Lung (tissue), 12 donors: ENCODE results near the gene SIN3B. TPM values are rescaled to one million over a fixed set of nuclear protein-coding genes. Genes with fewer than 3 reads are reported as not detected.

Experiments
- ATAC-seq: fragments of 200-7000 bp; cut with Tn5 transposase; one replicate; pipeline ENCODE4 v1.9.1; 2020; ENCODE audit warnings: moderate number of reproducible peaks; ENCODE audit not compliant: insufficient read depth, low FRiP score
- DNase-seq, 3 donors: peaks; one replicate each; pipeline ENCODE4 v3.0.0-alpha.2; 2013 to 2017
- H3K27ac ChIP-seq, 2 donors: one replicate each; pipeline ENCODE4 v1.5.1; 2013; ENCODE audit warnings: mild to moderate bottlenecking in 2 of 2, moderate library complexity in 2 of 2, control low read depth in 1 of 2, inconsistent platforms in 1 of 2, low read depth in 1 of 2, low read length in 1 of 2
- H3K27me3 ChIP-seq, 3 donors: one replicate each; pipeline ENCODE4 v1.5.1; 2013; ENCODE audit warnings: low read length in 2 of 3; ENCODE audit not compliant: control insufficient read depth in 3 of 3, insufficient read depth in 3 of 3
- H3K36me3 ChIP-seq, 4 donors: one replicate each; pipeline ENCODE4 v1.5.1; 2013; ENCODE audit warnings: low read length in 4 of 4, mild to moderate bottlenecking in 1 of 4, moderate library complexity in 1 of 4; ENCODE audit not compliant: control insufficient read depth in 4 of 4, insufficient read depth in 4 of 4
- H3K4me1 ChIP-seq, 5 donors: one replicate each; pipeline ENCODE4 v1.5.1; 2013; ENCODE audit warnings: low read length in 5 of 5, mild to moderate bottlenecking in 2 of 5, moderate library complexity in 1 of 5; ENCODE audit not compliant: control insufficient read depth in 5 of 5, insufficient read depth in 5 of 5
- H3K4me3 ChIP-seq: one replicate; pipeline ENCODE4 v1.5.1; 2013; ENCODE audit warnings: mild to moderate bottlenecking, control low read depth, moderate library complexity
- H3K9ac ChIP-seq, 2 donors: one replicate each; pipeline ENCODE4 v1.5.1; 2013; ENCODE audit warnings: low read length in 2 of 2, control low read depth in 1 of 2; ENCODE audit not compliant: insufficient read depth in 1 of 2
- H3K9me3 ChIP-seq, 4 donors: one replicate each; pipeline ENCODE4 v1.5.1; 2013; ENCODE audit warnings: low read length in 3 of 4, mild to moderate bottlenecking in 1 of 4, moderate library complexity in 1 of 4; ENCODE audit not compliant: control insufficient read depth in 4 of 4, insufficient read depth in 3 of 4
- WGBS, 2 donors: extraction: QIAGEN DNeasy Blood & Tissue Kit; methylation state at CpG; one replicate each; pipeline ENCODE4 v1.1.7; 2013; 5-methylcytosine and 5-hydroxymethylcytosine counted together
- polyA plus RNA-seq, 2 donors: library from polyadenylated mRNA; stranded (reverse); fragments of 200-250 nt; gene quantifications; one replicate each; pipeline ENCODE4 v1.2.1, GENCODE V29; 2013
- total RNA-seq, 2 donors: library from RNA; depleted of rRNA in 1 of 2; stranded (reverse); fragments of >200 nt in 1 of 2; gene quantifications; one replicate each; pipeline ENCODE4 v1.2.1, GENCODE V29; 2014 to 2021
- TF ChIP-seq, protein P1 (sequence below): IDR thresholded peaks from 2 replicates; pipeline ENCODE4 v1.5.1; 2012; ENCODE audit warnings: mild to moderate bottlenecking; ENCODE audit errors: control extremely low read depth, extremely low read depth
- donor health status: control.
- donor health status: control.
- donor health status: Bipolar disorder and iron deficiency.
- donor health status: healthy.
- donor health status: DM: yes; HTN: yes; CAD: no.

Gene SIN3B
- total and polyA plus RNA-seq, 4 donors: 29.5 to 63.9 (median 54.5) TPM

DNA sequence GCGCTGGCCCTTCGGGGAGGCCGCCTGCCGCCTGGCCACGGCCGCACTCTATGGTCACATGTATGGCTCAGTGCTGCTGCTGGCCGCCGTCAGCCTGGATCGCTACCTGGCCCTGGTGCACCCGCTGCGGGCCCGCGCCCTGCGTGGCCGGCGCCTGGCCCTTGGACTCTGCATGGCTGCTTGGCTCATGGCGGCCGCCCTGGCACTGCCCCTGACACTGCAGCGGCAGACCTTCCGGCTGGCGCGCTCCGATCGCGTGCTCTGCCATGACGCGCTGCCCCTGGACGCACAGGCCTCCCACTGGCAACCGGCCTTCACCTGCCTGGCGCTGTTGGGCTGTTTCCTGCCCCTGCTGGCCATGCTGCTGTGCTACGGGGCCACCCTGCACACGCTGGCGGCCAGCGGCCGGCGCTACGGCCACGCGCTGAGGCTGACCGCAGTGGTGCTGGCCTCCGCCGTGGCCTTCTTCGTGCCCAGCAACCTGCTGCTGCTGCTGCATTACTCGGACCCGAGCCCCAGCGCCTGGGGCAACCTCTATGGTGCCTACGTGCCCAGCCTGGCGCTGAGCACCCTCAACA is 60.8 kb downstream of the SIN3B start:
- H3K27ac ChIP-seq: peak overlapping the region in 1 of 2 donors; percentile 92
- DNase-seq (no peak), ATAC-seq (no peak)
- H3K4me3 ChIP-seq: peak overlapping the region; percentile 49
- peaks cover 0 to 23% (median 0%) of the 10 kb centered on the region in 5 donors for H3K4me1 ChIP-seq
- H3K36me3 ChIP-seq: peaks cover 0 to 3% (median 0%) of the 10 kb centered on the region in 4 donors
- no peak overlapping the region for H3K9ac ChIP-seq
- peaks cover 0 to 4% (median 0%) of the 10 kb centered on the region in 4 donors for H3K9me3 ChIP-seq
- 95 to 97% methylated on average over 48 of the region's 48 CpGs for WGBS, 2 donors
- no peaks in the 10 kb centered on the region for H3K27me3 ChIP-seq
- TF ChIP-seq, protein P1, sequence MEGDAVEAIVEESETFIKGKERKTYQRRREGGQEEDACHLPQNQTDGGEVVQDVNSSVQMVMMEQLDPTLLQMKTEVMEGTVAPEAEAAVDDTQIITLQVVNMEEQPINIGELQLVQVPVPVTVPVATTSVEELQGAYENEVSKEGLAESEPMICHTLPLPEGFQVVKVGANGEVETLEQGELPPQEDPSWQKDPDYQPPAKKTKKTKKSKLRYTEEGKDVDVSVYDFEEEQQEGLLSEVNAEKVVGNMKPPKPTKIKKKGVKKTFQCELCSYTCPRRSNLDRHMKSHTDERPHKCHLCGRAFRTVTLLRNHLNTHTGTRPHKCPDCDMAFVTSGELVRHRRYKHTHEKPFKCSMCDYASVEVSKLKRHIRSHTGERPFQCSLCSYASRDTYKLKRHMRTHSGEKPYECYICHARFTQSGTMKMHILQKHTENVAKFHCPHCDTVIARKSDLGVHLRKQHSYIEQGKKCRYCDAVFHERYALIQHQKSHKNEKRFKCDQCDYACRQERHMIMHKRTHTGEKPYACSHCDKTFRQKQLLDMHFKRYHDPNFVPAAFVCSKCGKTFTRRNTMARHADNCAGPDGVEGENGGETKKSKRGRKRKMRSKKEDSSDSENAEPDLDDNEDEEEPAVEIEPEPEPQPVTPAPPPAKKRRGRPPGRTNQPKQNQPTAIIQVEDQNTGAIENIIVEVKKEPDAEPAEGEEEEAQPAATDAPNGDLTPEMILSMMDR: no peak

DNA sequence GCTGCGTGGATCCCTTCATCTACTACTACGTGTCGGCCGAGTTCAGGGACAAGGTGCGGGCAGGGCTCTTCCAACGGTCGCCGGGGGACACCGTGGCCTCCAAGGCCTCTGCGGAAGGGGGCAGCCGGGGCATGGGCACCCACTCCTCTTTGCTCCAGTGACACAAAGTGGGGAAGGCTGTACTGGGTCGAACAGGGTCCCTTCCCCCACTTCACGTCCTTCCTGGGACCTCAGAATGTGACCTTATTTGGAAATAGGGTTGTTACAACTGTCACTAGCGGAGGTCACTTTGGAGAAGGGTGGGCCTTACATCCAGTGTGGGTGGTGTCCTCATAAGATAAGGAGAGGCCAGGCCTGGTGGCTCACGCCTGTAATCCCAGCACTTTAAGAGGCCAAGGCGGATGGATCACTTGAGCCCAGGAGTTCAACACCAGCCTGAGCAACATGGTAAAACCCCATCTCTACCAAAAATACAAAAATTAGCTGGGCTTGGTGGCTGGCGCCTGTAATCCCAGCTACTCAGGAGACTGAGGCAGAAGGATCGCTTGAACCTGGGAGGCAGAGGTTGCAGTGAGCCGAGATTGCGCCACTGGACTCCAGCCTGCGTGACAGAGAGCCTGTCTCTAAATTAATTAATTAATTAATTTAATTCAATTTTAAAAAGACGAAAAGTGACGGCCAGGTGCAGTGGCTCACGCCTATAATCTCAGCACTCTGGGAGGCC is 61.4 kb downstream of the SIN3B start:
- Histone ChIP-seq H3K9ac (no peak overlapping the region), H3K4me1 (peaks cover 0 to 23% (median 0%) of the 10 kb centered on the region in 5 donors), H3K4me3 (peak overlapping the region; percentile 49), H3K27me3 (no peaks in the 10 kb centered on the region), H3K36me3 (peaks cover 0 to 3% (median 0%) of the 10 kb centered on the region in 4 donors), H3K27ac (peak overlapping the region in 1 of 2 donors; percentile 92), H3K9me3 (peaks cover 0 to 4% (median 0%) of the 10 kb centered on the region in 4 donors)
- DNase-seq (no peak), ATAC-seq (no peak)
- TF ChIP-seq, protein P1: no peak
- WGBS, 2 donors: 91% methylated on average over 24 of the region's 24 CpGs

DNA sequence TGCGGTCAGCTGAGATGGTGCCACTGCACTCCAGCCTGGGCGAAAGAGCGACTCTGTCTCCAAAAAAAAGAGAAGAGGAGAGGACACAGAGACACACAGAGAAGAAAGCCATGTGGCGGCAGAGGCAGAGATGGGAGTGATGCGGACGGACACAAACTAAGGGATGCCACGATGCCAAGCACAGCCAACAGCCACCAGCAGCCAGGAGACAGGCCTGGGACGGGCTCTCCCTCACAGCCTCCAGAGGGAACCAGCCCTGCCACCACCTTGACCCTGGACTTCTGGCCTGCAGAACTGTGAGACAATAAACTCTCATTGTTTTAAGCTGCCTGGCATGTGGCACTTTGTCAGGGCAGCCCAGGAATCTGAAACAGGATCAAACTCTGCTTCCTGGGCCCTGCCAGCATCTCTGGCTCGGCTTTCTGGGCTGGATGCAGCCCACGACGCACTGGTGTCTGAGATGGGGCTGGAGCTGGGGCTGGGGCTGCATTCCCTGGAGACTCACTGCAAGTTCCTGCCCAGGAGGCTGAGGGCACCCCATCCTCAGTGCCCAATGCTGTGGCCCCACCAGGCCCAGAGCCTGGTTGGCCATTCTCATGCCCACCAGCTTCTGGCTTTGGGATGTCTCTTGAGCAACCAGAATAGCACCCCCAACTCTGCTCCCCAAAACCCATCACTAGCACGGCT is 62.6 kb downstream of the SIN3B start:
- H3K36me3 ChIP-seq: peaks cover 0 to 3% (median 0%) of the 10 kb centered on the region in 4 donors
- H3K9ac ChIP-seq: no peak overlapping the region
- DNase-seq: no peak
- TF ChIP-seq, protein P1: no peak
- H3K4me1 ChIP-seq: peaks cover 0 to 23% (median 0%) of the 10 kb centered on the region in 5 donors
- no peak for ATAC-seq
- WGBS, 2 donors: 92 to 93% methylated on average over 12 of the region's 12 CpGs
- peaks cover 0 to 4% (median 0%) of the 10 kb centered on the region in 4 donors for H3K9me3 ChIP-seq
- no peak overlapping the region for H3K4me3 ChIP-seq
- H3K27me3 ChIP-seq: no peaks in the 10 kb centered on the region
- peak overlapping the region in 1 of 2 donors; percentile 61 for H3K27ac ChIP-seq
